Fibroblast of lung (primary cell): Measurements from ENCODE around the gene NKX2-3. TPM values are rescaled to one million over a fixed set of nuclear protein-coding genes. Genes with fewer than 3 reads are reported as not detected.
A peak's percentile ranks its signal among the peaks of the same experiment; 100 is the strongest.

Experiments used
- DNase-seq, 2 donors: peaks; one replicate each; pipeline versions ENCODE4 v3.0.0 to v3.0.0-alpha.2; 2010; ENCODE audit warnings: low read depth in 2 of 2
- H2AFZ ChIP-seq: 2 replicates; pipeline ENCODE4 v1.5.1; 2012; ENCODE audit warnings: low read length, control low read depth, inconsistent platforms
- H3K27ac ChIP-seq: 2 replicates; pipeline ENCODE4 v1.5.1; 2011; ENCODE audit warnings: low read length, control low read depth; ENCODE audit not compliant: insufficient read depth
- H3K27me3 ChIP-seq: 2 replicates; pipeline ENCODE4 v1.5.1; 2011; ENCODE audit warnings: mild to moderate bottlenecking, low read length; ENCODE audit not compliant: control insufficient read depth, insufficient read depth
- H3K36me3 ChIP-seq: 2 replicates; pipeline ENCODE4 v1.5.1; 2011; ENCODE audit warnings: low read length; ENCODE audit not compliant: control insufficient read depth, insufficient read depth
- H3K4me1 ChIP-seq: 2 replicates; pipeline ENCODE4 v1.5.1; 2011; ENCODE audit warnings: low read length; ENCODE audit not compliant: control insufficient read depth, insufficient read depth; ENCODE audit errors: extremely low read depth
- H3K4me2 ChIP-seq: 2 replicates; pipeline ENCODE4 v1.5.1; 2011; ENCODE audit warnings: low read length, control low read depth; ENCODE audit not compliant: insufficient read depth; ENCODE audit errors: extremely low read depth
- H3K4me3 ChIP-seq, 4 experiments: fragments of 200-600 bp in 1 of 4; sonication (generic) in 1 of 4; replicated peaks in 1 of 4; 2 replicates each; pipeline ENCODE4 v1.5.1; 2011 to 2016; ENCODE audit warnings: low read length in 4 of 4, low read depth in 3 of 4, mild to moderate bottlenecking in 3 of 4, control low read depth in 2 of 4, inconsistent platforms in 1 of 4, mixed read lengths in 1 of 4; ENCODE audit not compliant: insufficient read depth in 1 of 4; ENCODE audit errors: control extremely low read depth in 1 of 4
- H3K79me2 ChIP-seq: 2 replicates; pipeline ENCODE4 v1.5.1; 2012; ENCODE audit warnings: mild to moderate bottlenecking, low read length, inconsistent platforms; ENCODE audit not compliant: control insufficient read depth, insufficient read depth
- H3K9ac ChIP-seq: 2 replicates; pipeline ENCODE4 v1.5.1; 2011; ENCODE audit warnings: mild to moderate bottlenecking, low read length, control low read depth; ENCODE audit not compliant: insufficient read depth
- H3K9me3 ChIP-seq: 2 replicates; pipeline ENCODE4 v1.5.1; 2012; ENCODE audit warnings: low read depth, low read length; ENCODE audit not compliant: control insufficient read depth, insufficient read depth
- H4K20me1 ChIP-seq: 2 replicates; pipeline ENCODE4 v1.5.1; 2011; ENCODE audit warnings: low read length; ENCODE audit not compliant: control insufficient read depth, insufficient read depth; ENCODE audit errors: extremely low read depth
- EZH2 ChIP-seq: IDR thresholded peaks from 2 replicates; pipeline ENCODE4 v1.5.1; 2012; ENCODE audit warnings: low read length, control low read depth, mild to moderate bottlenecking; ENCODE audit errors: missing control alignments
- polyA plus RNA-seq, 2 donors: library from polyadenylated mRNA; depleted of rRNA in 1 of 2; stranded (reverse) in 1 of 2; unstranded in 1 of 2; fragments of >200 nt; gene quantifications; 2 replicates each; pipeline ENCODE4 v1.2.1, GENCODE V29; 2011 to 2012; ENCODE audit warnings: missing spikeins in 1 of 2
- total RNA-seq: library from RNA; depleted of rRNA; stranded (reverse); fragments of >200 nt; gene quantifications from 2 replicates; pipeline ENCODE4 v1.2.1, GENCODE V29; 2014
- TF ChIP-seq, protein P1 (sequence below), 2 donors: IDR thresholded peaks in 1 of 2; conservative IDR thresholded peaks in 1 of 2; 1 replicate in 1 of 2; 2 replicates in 1 of 2; pipeline ENCODE4 v1.5.1; 2011 to 2012; ENCODE audit warnings: low read length in 2 of 2, control low read depth in 1 of 2, inconsistent platforms in 1 of 2, low read depth in 1 of 2, mild to moderate bottlenecking in 1 of 2

The NKX2-3 gene
- total and polyA plus RNA-seq, 2 donors (not counting 1 experiment from before 2014, with no cell fraction given) = not detected

DNA sequence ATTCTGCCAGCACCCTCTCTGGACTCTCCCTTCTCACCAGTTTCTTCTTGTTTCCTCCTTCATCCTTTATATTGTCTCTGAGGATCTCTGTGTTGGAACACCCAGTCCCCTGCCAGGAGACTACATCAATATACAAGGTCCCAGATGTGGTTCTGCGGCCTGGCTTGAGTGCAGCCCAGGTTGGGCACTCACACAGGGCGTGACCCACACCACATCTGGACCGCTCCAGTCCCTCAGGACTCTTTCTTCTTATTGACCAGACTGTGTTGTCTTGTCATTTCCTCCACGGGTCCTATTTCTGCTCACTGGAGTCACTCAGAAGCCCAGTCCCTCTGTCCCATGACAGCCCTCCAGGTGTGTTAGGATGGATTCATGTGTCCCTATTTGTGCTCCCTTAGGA is 26.0 kb downstream of the NKX2-3 start:
- no peak overlapping the region for H3K4me2 ChIP-seq
- H3K27ac ChIP-seq = no peak overlapping the region
- H3K4me3 ChIP-seq = no peak overlapping the region
- H3K4me1 ChIP-seq = no peaks in the 10 kb centered on the region
- no peak overlapping the region for H3K9ac ChIP-seq
- peaks cover 11% of the 10 kb centered on the region for H3K27me3 ChIP-seq
- no peak for DNase-seq
- TF ChIP-seq EZH2 = no peak
- TF ChIP-seq, protein P1, sequence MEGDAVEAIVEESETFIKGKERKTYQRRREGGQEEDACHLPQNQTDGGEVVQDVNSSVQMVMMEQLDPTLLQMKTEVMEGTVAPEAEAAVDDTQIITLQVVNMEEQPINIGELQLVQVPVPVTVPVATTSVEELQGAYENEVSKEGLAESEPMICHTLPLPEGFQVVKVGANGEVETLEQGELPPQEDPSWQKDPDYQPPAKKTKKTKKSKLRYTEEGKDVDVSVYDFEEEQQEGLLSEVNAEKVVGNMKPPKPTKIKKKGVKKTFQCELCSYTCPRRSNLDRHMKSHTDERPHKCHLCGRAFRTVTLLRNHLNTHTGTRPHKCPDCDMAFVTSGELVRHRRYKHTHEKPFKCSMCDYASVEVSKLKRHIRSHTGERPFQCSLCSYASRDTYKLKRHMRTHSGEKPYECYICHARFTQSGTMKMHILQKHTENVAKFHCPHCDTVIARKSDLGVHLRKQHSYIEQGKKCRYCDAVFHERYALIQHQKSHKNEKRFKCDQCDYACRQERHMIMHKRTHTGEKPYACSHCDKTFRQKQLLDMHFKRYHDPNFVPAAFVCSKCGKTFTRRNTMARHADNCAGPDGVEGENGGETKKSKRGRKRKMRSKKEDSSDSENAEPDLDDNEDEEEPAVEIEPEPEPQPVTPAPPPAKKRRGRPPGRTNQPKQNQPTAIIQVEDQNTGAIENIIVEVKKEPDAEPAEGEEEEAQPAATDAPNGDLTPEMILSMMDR (conservative IDR thresholded peaks at IDR 0.05 in 1 of 2, IDR thresholded peaks at IDR 0.05 in 1 of 2; ENCODE audit: low read depth in 1 of 2, low read length in 2 of 2) = no peak
- H4K20me1 ChIP-seq = no peaks in the 10 kb centered on the region
- no peak overlapping the region for H2AFZ ChIP-seq
- H3K36me3 ChIP-seq = no peaks in the 10 kb centered on the region
- no peaks in the 10 kb centered on the region for H3K79me2 ChIP-seq
- H3K9me3 ChIP-seq = no peaks in the 10 kb centered on the region

DNA sequence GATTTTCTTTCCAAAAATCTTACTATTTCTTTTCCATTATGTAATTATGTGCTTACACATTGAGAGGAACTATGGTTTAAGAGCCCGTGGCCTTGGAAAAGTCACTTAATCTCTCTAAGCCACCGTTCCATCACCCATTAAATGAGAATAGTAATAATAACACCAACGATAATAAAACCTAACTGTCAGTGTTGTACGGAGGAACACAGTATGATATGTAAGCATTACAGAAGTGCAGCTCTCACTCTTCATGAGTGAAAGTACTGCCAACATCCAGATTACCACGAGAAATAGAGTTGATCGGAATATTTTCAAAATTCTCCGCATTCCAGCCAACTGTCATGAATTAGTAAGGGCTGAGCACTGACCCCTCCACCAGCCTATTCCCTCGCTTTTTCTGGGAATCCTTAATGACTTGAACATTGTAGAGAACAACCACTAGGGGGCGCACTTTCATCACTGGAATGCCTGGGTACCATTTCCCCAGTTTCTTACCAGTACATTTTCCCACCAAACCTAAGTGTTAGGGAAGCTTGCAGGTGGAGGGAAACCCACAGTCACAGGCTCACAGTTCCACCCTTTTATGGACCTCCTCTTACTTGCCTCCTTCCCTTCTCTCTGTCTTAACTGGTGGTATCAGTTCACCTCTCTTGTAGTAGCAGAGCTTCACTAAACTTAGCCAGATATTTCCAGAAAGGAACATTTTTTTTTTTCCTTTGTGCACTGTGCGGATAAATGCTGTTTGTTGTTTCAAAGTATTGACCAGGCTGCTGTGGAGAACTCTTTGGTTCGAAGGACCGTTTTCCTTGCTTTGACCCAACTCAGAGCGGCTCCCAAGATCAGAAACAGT is 27.8 kb downstream of the NKX2-3 start:
- H3K4me1 ChIP-seq = no peaks in the 10 kb centered on the region
- DNase-seq = peak; percentile 22 to 47
- H3K27me3 ChIP-seq = peaks cover 5% of the 10 kb centered on the region
- H2AFZ ChIP-seq = no peak overlapping the region
- H3K4me2 ChIP-seq = no peak overlapping the region
- H3K27ac ChIP-seq = no peak overlapping the region
- TF ChIP-seq EZH2 = no peak
- TF ChIP-seq, protein P1 (conservative IDR thresholded peaks at IDR 0.05 in 1 of 2, IDR thresholded peaks at IDR 0.05 in 1 of 2; ENCODE audit: low read depth in 1 of 2, low read length in 2 of 2) = peak; percentile 56 to 57
- no peaks in the 10 kb centered on the region for H3K36me3 ChIP-seq
- H3K9me3 ChIP-seq = no peaks in the 10 kb centered on the region
- H3K4me3 ChIP-seq = no peak overlapping the region
- no peaks in the 10 kb centered on the region for H3K79me2 ChIP-seq
- H4K20me1 ChIP-seq = no peaks in the 10 kb centered on the region
- H3K9ac ChIP-seq = no peak overlapping the region

- H3K9me3 ChIP-seq = no peaks in the 10 kb centered on the region
- peaks cover 3% of the 10 kb centered on the region for H3K27me3 ChIP-seq
- no peak overlapping the region for H2AFZ ChIP-seq
- DNase-seq = no peak
- no peak overlapping the region for H3K4me3 ChIP-seq
- H3K9ac ChIP-seq = no peak overlapping the region
- H3K4me2 ChIP-seq = no peak overlapping the region
- H3K4me1 ChIP-seq = no peaks in the 10 kb centered on the region
- no peaks in the 10 kb centered on the region for H3K79me2 ChIP-seq
- no peaks in the 10 kb centered on the region for H4K20me1 ChIP-seq
- no peak overlapping the region for H3K27ac ChIP-seq
- no peak for TF ChIP-seq EZH2
- TF ChIP-seq, protein P1 (conservative IDR thresholded peaks at IDR 0.05 in 1 of 2, IDR thresholded peaks at IDR 0.05 in 1 of 2; ENCODE audit: low read depth in 1 of 2, low read length in 2 of 2) = no peak
- H3K36me3 ChIP-seq = no peaks in the 10 kb centered on the region
These were observed 29.9 kb downstream of the NKX2-3 start for GRCh38 chr10:99562631-99563030.
